Endodermal cell (in vitro differentiated cells): ENCODE measurements around the gene VEGFA. TPM values are rescaled to one million over a fixed set of nuclear protein-coding genes. Genes with fewer than 3 reads are reported as not detected.

ENCODE experiments used
- DNase-seq: peaks from one replicate; pipeline ENCODE4 v3.0.0-alpha.2; 2017
- H3K27ac ChIP-seq: 2 replicates; pipeline ENCODE4 v1.5.1; 2013; ENCODE audit warnings: mild to moderate bottlenecking, low read depth, low read length, moderate library complexity
- H3K27me3 ChIP-seq: 2 replicates; pipeline ENCODE4 v1.6.1; 2013; ENCODE audit warnings: mild to moderate bottlenecking, low read length, moderate library complexity; ENCODE audit not compliant: insufficient read depth, control insufficient read depth, poor library complexity, severe bottlenecking
- H3K36me3 ChIP-seq: 2 replicates; pipeline ENCODE4 v1.7.0; 2013; ENCODE audit warnings: mild to moderate bottlenecking, low read length, moderate library complexity; ENCODE audit not compliant: control insufficient read depth, insufficient read depth
- H3K4me1 ChIP-seq: one replicate; pipeline ENCODE4 v1.7.0; 2013; ENCODE audit warnings: low read length; ENCODE audit not compliant: control insufficient read depth, insufficient read depth
- H3K4me3 ChIP-seq: 2 replicates; pipeline ENCODE4 v1.5.1; 2013; ENCODE audit warnings: mild to moderate bottlenecking, low read length, moderate library complexity
- H3K9ac ChIP-seq: 2 replicates; pipeline ENCODE4 v1.6.1; 2013; ENCODE audit warnings: mild to moderate bottlenecking, low read length, moderate library complexity; ENCODE audit not compliant: poor library complexity, severe bottlenecking; ENCODE audit errors: extremely low read depth
- H3K9me3 ChIP-seq: 2 replicates; pipeline ENCODE4 v1.6.1; 2013; ENCODE audit warnings: mild to moderate bottlenecking, low read length, moderate library complexity; ENCODE audit not compliant: control insufficient read depth
- H3K27ac Mint-ChIP-seq: 2 replicates; pipeline ENCODE4 v1.8.0; 2020; ENCODE audit warnings: mixed read lengths
- H3K27me3 Mint-ChIP-seq: 2 replicates; pipeline ENCODE4 v1.8.0; 2021; ENCODE audit warnings: mild to moderate bottlenecking, mixed read lengths; ENCODE audit not compliant: insufficient read depth
- H3K36me3 Mint-ChIP-seq: 2 replicates; pipeline ENCODE4 v1.8.0; 2020; ENCODE audit warnings: low read depth, mixed read lengths
- H3K4me1 Mint-ChIP-seq: 2 replicates; pipeline ENCODE4 v1.8.0; 2020; ENCODE audit warnings: mixed read lengths
- H3K4me3 Mint-ChIP-seq: 2 replicates; pipeline ENCODE4 v1.8.0; 2020; ENCODE audit warnings: mild to moderate bottlenecking, moderate library complexity, mixed read lengths
- H3K9me3 Mint-ChIP-seq: 2 replicates; pipeline ENCODE4 v1.8.0; 2020; ENCODE audit warnings: mild to moderate bottlenecking, mixed read lengths
- CTCF ChIP-seq: fragments of 200-600 bp; sonication (generic); conservative IDR thresholded peaks from 2 replicates; pipeline ENCODE4 v1.5.0; 2021; ENCODE audit warnings: antibody characterized with exemption, mild to moderate bottlenecking
- WGBS, 2 experiments: methylation state at CpG; one replicate each; pipeline versions ENCODE4 v1.1.5 to v1.1.7; 2013; ENCODE audit warnings: missing lambda C conversion rate in 2 of 2, mixed read lengths in 1 of 2; ENCODE audit not compliant: insufficient coverage in 1 of 2, insufficient read length in 1 of 2; 5-methylcytosine and 5-hydroxymethylcytosine counted together
- total RNA-seq, 2 donors: library from RNA; stranded (reverse); fragmentation: NEBNext Ultra II Directional in 1 of 2; extraction: Animal tissue kit (Norgen Biotek cat#: 25700) in 1 of 2; gene quantifications; 2 replicates in 1 of 2; 3 replicates in 1 of 2; pipeline ENCODE4 v1.2.1, GENCODE V29; 2021

VEGFA gene
- total RNA-seq, 2 donors from 2014 or later: 163 to 254 TPM

- H3K27me3 ChIP-seq: no peaks in the 10 kb centered on the region
- no peak overlapping the region for H3K9ac ChIP-seq
- Mint-ChIP-seq H3K27ac (no peak overlapping the region), H3K4me3 (no peak overlapping the region), H3K36me3 (no peaks in the 10 kb centered on the region), H3K4me1 (peaks cover 89% of the 10 kb centered on the region), H3K9me3 (no peaks in the 10 kb centered on the region), H3K27me3 (no peaks in the 10 kb centered on the region)
- no peak for DNase-seq
- TF ChIP-seq CTCF: peak; percentile 54
- no peak overlapping the region for H3K27ac ChIP-seq
- 67 to 81% methylated on average over 3 to 6 of the region's 6 CpGs for WGBS, 2 experiments
- no peaks in the 10 kb centered on the region for H3K36me3 ChIP-seq
- H3K4me3 ChIP-seq: no peak overlapping the region
- H3K9me3 ChIP-seq: no peaks in the 10 kb centered on the region
- peaks cover 43% of the 10 kb centered on the region for H3K4me1 ChIP-seq
These were observed 6.9 kb upstream of the VEGFA start for GRCh38 chr6:43762966-43763695.

GRCh38 chr6:43763812-43764522, 6.0 kb upstream of the VEGFA start:
- H3K27me3 Mint-ChIP-seq: no peaks in the 10 kb centered on the region
- H3K27ac ChIP-seq: no peak overlapping the region
- H3K9me3 ChIP-seq: no peaks in the 10 kb centered on the region
- H3K36me3 Mint-ChIP-seq: no peaks in the 10 kb centered on the region
- H3K27me3 ChIP-seq: no peaks in the 10 kb centered on the region
- H3K4me1 ChIP-seq: peaks cover 43% of the 10 kb centered on the region
- no peak overlapping the region for H3K4me3 Mint-ChIP-seq
- TF ChIP-seq CTCF: no peak
- peaks cover 85% of the 10 kb centered on the region for H3K4me1 Mint-ChIP-seq
- no peaks in the 10 kb centered on the region for H3K9me3 Mint-ChIP-seq
- no peak overlapping the region for H3K4me3 ChIP-seq
- DNase-seq: no peak
- no peak overlapping the region for H3K27ac Mint-ChIP-seq
- H3K9ac ChIP-seq: no peak overlapping the region
- H3K36me3 ChIP-seq: no peaks in the 10 kb centered on the region
- 92 to 96% methylated on average over 5 to 7 of the region's 7 CpGs for WGBS, 2 experiments

GRCh38 chr6:43764772-43765171, 5.2 kb upstream of the VEGFA start:
- Histone ChIP-seq H3K9ac (no peak overlapping the region), H3K27me3 (no peaks in the 10 kb centered on the region), H3K4me1 (peaks cover 44% of the 10 kb centered on the region), H3K9me3 (no peaks in the 10 kb centered on the region), H3K36me3 (no peaks in the 10 kb centered on the region), H3K27ac (no peak overlapping the region), H3K4me3 (no peak overlapping the region)
- Mint-ChIP-seq H3K27ac (peak overlapping the region; percentile 71), H3K27me3 (no peaks in the 10 kb centered on the region), H3K4me3 (no peak overlapping the region), H3K36me3 (no peaks in the 10 kb centered on the region), H3K4me1 (peaks cover 83% of the 10 kb centered on the region), H3K9me3 (no peaks in the 10 kb centered on the region)
- WGBS, 2 experiments: 71 to 76% methylated on average over 2 to 5 of the region's 5 CpGs
- peak; percentile 71 for DNase-seq
- TF ChIP-seq CTCF: no peak
